ENCODE data around the gene DOCK2. TPM values are rescaled to one million over a fixed set of nuclear protein-coding genes. Genes with fewer than 3 reads are reported as not detected.

The DOCK2 gene
- total RNA-seq, 1 experiment from 2014 or later, result 4.6 TPM

GRCh38 chr5:169805937-169806700 is 169.0 kb downstream of the DOCK2 start:
- CTCF ChIA-PET, result interaction anchor here (5.9 kb wide), 1 partner anchor 174 kb away, joined by 36 read pairs; the partner anchor contains the start of gene INSYN2B
- ATAC-seq (no peak), DNase-seq (ENCODE audit: low spot score) (no peak)
- Mint-ChIP-seq H3K27me3 (ENCODE audit: low read depth) (peaks cover 5% of the 10 kb centered on the region), H3K4me3 (no peak overlapping the region), H3K9me3 (no peaks in the 10 kb centered on the region), H3K36me3 (no peaks in the 10 kb centered on the region), H3K4me1 (peaks cover 48% of the 10 kb centered on the region), H3K27ac (no peak overlapping the region)
- TF ChIP-seq ZSCAN18 (CRISPR knock-in tag; IDR thresholded peaks at IDR 0.05), result no peak
- no peak for TF ChIP-seq CDX4 (CRISPR knock-in tag; IDR thresholded peaks at IDR 0.05; ENCODE audit: borderline replicate concordance)
- no peak for TF ChIP-seq ATF1 (CRISPR knock-in tag; IDR thresholded peaks at IDR 0.05)
- TF ChIP-seq ETV6 (CRISPR knock-in tag; IDR thresholded peaks at IDR 0.05), result no peak
- TF ChIP-seq ZBTB43 (CRISPR knock-in tag; IDR thresholded peaks at IDR 0.05), result no peak
- TF ChIP-seq SMAD4 (CRISPR knock-in tag; IDR thresholded peaks at IDR 0.05), result no peak
- no peak for TF ChIP-seq PRDM15 (CRISPR knock-in tag; IDR thresholded peaks at IDR 0.05)
- TF ChIP-seq ESRRA (CRISPR knock-in tag; IDR thresholded peaks at IDR 0.05; ENCODE audit: borderline replicate concordance), result no peak
- TF ChIP-seq FOXP1 (CRISPR knock-in tag; IDR thresholded peaks at IDR 0.05; ENCODE audit: borderline replicate concordance), result no peak
- no peak for TF ChIP-seq USF2 (CRISPR knock-in tag; IDR thresholded peaks at IDR 0.05)
- TF ChIP-seq GTF2I (CRISPR knock-in tag; conservative IDR thresholded peaks at IDR 0.05), result no peak
- TF ChIP-seq SOX15 (CRISPR knock-in tag; IDR thresholded peaks at IDR 0.05), result no peak
- TF ChIP-seq CREB1 (CRISPR knock-in tag; IDR thresholded peaks at IDR 0.05), result no peak
- no peak for TF ChIP-seq NFE2L1 (CRISPR knock-in tag; IDR thresholded peaks at IDR 0.05)
- POLR2A ChIA-PET, result no interaction called here

- POLR2A ChIA-PET, result no interaction called here
- CTCF ChIA-PET, result interaction anchor here (0.9 to 5.9 kb wide), 4 partner anchors 19 to 408 kb away, joined by 3 to 36 read pairs (median 7); partner anchors contain the start of gene INSYN2B
- H3K36me3 Mint-ChIP-seq, result peaks cover 4% of the 10 kb centered on the region; the same call in 1 of the 2 replicates
- H3K9me3 Mint-ChIP-seq, result peaks cover 5% of the 10 kb centered on the region; the same call in 1 of the 2 replicates
- H3K27ac Mint-ChIP-seq, result peak overlapping the region; percentile 82; the same call in 1 of the 2 replicates
- H3K4me1 Mint-ChIP-seq, result peaks cover 62% of the 10 kb centered on the region
- peak; percentile 25 for DNase-seq (ENCODE audit: low spot score)
- H3K4me3 Mint-ChIP-seq, result peak overlapping the region; percentile 31
- H3K27me3 Mint-ChIP-seq (ENCODE audit: low read depth), result peaks cover 9% of the 10 kb centered on the region
- peak; percentile 89 for ATAC-seq
- TF ChIP-seq HMGA2 (CRISPR knock-in tag; IDR thresholded peaks at IDR 0.05), result no peak
- peak; percentile 86 for TF ChIP-seq TEAD1 (CRISPR knock-in tag; IDR thresholded peaks at IDR 0.05)
- TF ChIP-seq E2F5 (CRISPR knock-in tag; IDR thresholded peaks at IDR 0.05), result no peak
- peak; percentile 47; the same call in 1 of the 2 replicates for TF ChIP-seq FOXK1 (CRISPR knock-in tag; IDR thresholded peaks at IDR 0.05)
- TF ChIP-seq ZNF232 (CRISPR knock-in tag; IDR thresholded peaks at IDR 0.05), result no peak
- TF ChIP-seq ZNF263 (CRISPR knock-in tag; IDR thresholded peaks at IDR 0.05; ENCODE audit: low read depth), result no peak
- TF ChIP-seq SMAD3 (CRISPR knock-in tag; IDR thresholded peaks at IDR 0.05; ENCODE audit: borderline replicate concordance), result no peak
- TF ChIP-seq NR1H2 (CRISPR knock-in tag; IDR thresholded peaks at IDR 0.05), result no peak
- no peak for TF ChIP-seq FOXP1 (CRISPR knock-in tag; IDR thresholded peaks at IDR 0.05; ENCODE audit: borderline replicate concordance)
- no peak for TF ChIP-seq CREM (CRISPR knock-in tag; IDR thresholded peaks at IDR 0.05)
- no peak for TF ChIP-seq GTF2I (CRISPR knock-in tag; conservative IDR thresholded peaks at IDR 0.05)
Measured at GRCh38 chr5:169808118-169808581, 171.1 kb downstream of the DOCK2 start.

Data from WTC11 (cell line).